KOPT-K1 (cell line): Measurements from ENCODE around the gene ALKAL2.

Source experiments
- H3K27ac ChIP-seq: fragments of 200-600 bp; sonication (generic); 2 replicates; pipeline ENCODE4 v1.5.1; 2016; ENCODE audit warnings: antibody characterized with exemption, mild to moderate bottlenecking, low read depth, low read length; ENCODE audit not compliant: poor library complexity, severe bottlenecking
- H3K36me3 ChIP-seq: fragments of 200-600 bp; sonication (generic); 2 replicates; pipeline ENCODE4 v1.5.1; 2017; ENCODE audit warnings: antibody characterized with exemption, mild to moderate bottlenecking, low read length, moderate library complexity; ENCODE audit not compliant: insufficient read depth
- H3K9me3 ChIP-seq: fragments of 200-600 bp; sonication (generic); 2 replicates; pipeline ENCODE4 v1.5.1; 2017; ENCODE audit warnings: antibody characterized with exemption, low read length, mild to moderate bottlenecking; ENCODE audit not compliant: insufficient read depth, poor library complexity, severe bottlenecking

ALKAL2 gene

GRCh38 chr2:310994-311393, 23.1 kb upstream of the ALKAL2 start:
- H3K9me3 ChIP-seq: no peaks in the 10 kb centered on the region
- H3K36me3 ChIP-seq: no peaks in the 10 kb centered on the region
- no peak overlapping the region for H3K27ac ChIP-seq

GRCh38 chr2:309954-310510, 22.1 kb upstream of the ALKAL2 start:
- no peak overlapping the region for H3K27ac ChIP-seq
- no peaks in the 10 kb centered on the region for H3K36me3 ChIP-seq
- no peaks in the 10 kb centered on the region for H3K9me3 ChIP-seq

- Histone ChIP-seq H3K36me3 (no peaks in the 10 kb centered on the region), H3K27ac (no peak overlapping the region), H3K9me3 (no peaks in the 10 kb centered on the region)
Observed at GRCh38 chr2:309148-309953, 21.5 kb upstream of the ALKAL2 start.

- peaks cover 9% of the 10 kb centered on the region for H3K9me3 ChIP-seq
- H3K36me3 ChIP-seq: no peaks in the 10 kb centered on the region
- H3K27ac ChIP-seq: no peak overlapping the region
Observed at GRCh38 chr2:305366-305765, 17.5 kb upstream of the ALKAL2 start.

- peaks cover 10% of the 10 kb centered on the region for H3K9me3 ChIP-seq
- no peak overlapping the region for H3K27ac ChIP-seq
Observed at GRCh38 chr2:296354-296753, 8.5 kb upstream of the ALKAL2 start.

GRCh38 chr2:295090-295489, 7.2 kb upstream of the ALKAL2 start:
- peaks cover 47% of the 10 kb centered on the region for H3K36me3 ChIP-seq
- H3K9me3 ChIP-seq: peaks cover 10% of the 10 kb centered on the region
- H3K27ac ChIP-seq: no peak overlapping the region

More at GRCh38 chr2:296354-296753, 8.5 kb upstream of the ALKAL2 start:
- H3K36me3 ChIP-seq: peaks cover 41% of the 10 kb centered on the region

GRCh38 chr2:290090-290722, 2.3 kb upstream of the ALKAL2 start:
- Histone ChIP-seq H3K27ac (no peak overlapping the region), H3K9me3 (no peaks in the 10 kb centered on the region), H3K36me3 (peaks cover 35% of the 10 kb centered on the region)

GRCh38 chr2:289362-290089, 1.6 kb upstream of the ALKAL2 start:
- no peak overlapping the region for H3K27ac ChIP-seq
- no peaks in the 10 kb centered on the region for H3K9me3 ChIP-seq
- peaks cover 34% of the 10 kb centered on the region for H3K36me3 ChIP-seq

GRCh38 chr2:288758-289361, 969 bp upstream of the ALKAL2 start:
- Histone ChIP-seq H3K36me3 (peaks cover 37% of the 10 kb centered on the region), H3K27ac (no peak overlapping the region), H3K9me3 (no peaks in the 10 kb centered on the region)

- H3K27ac ChIP-seq: no peak overlapping the region
Observed at GRCh38 chr2:287471-287885, 413 bp downstream of the ALKAL2 start.

GRCh38 chr2:286774-287392, 1.0 kb downstream of the ALKAL2 start:
- Histone ChIP-seq H3K36me3 (peaks cover 42% of the 10 kb centered on the region), H3K27ac (no peak overlapping the region), H3K9me3 (no peaks in the 10 kb centered on the region)

More at GRCh38 chr2:287471-287885, 413 bp downstream of the ALKAL2 start:
- peaks cover 42% of the 10 kb centered on the region for H3K36me3 ChIP-seq
- no peaks in the 10 kb centered on the region for H3K9me3 ChIP-seq

- Histone ChIP-seq H3K36me3 (peaks cover 42% of the 10 kb centered on the region), H3K27ac (no peak overlapping the region)
Observed at GRCh38 chr2:286035-286434, 1.9 kb downstream of the ALKAL2 start.

GRCh38 chr2:285531-285930, 2.4 kb downstream of the ALKAL2 start:
- Histone ChIP-seq H3K27ac (no peak overlapping the region), H3K36me3 (peaks cover 44% of the 10 kb centered on the region), H3K9me3 (no peaks in the 10 kb centered on the region)

More at GRCh38 chr2:286035-286434, 1.9 kb downstream of the ALKAL2 start:
- no peaks in the 10 kb centered on the region for H3K9me3 ChIP-seq

- Histone ChIP-seq H3K27ac (no peak overlapping the region), H3K36me3 (peaks cover 49% of the 10 kb centered on the region), H3K9me3 (no peaks in the 10 kb centered on the region)
Observed at GRCh38 chr2:284896-285492, 2.9 kb downstream of the ALKAL2 start.
